Calu3 (cell line): ENCODE results near the gene RBM47. TPM values are rescaled to one million over a fixed set of nuclear protein-coding genes. Genes with fewer than 3 reads are reported as not detected.
A peak's percentile ranks its signal among the peaks of the same experiment; 100 is the strongest.

ENCODE experiments used
- BruUV-seq: library from RNA; stranded (reverse); fragments of 400-500 nt; replicated peaks from 2 replicates; lab custom pipeline; 2021; lab: Mats Ljungman, UMichigan
- CTCF ChIA-PET: fragments of 300-600 bp; sonication (Branson Sonifier 250); formaldehyde crosslinking; loops from one replicate; lab custom pipeline; 2022; ENCODE audit warnings: antibody characterized with exemption; lab: Charles Lee
- DNase-seq: peaks from one replicate; pipeline ENCODE4 v3.0.0; 2022
- H3K27ac Mint-ChIP-seq: one replicate; pipeline ENCODE4 v1.8.0; 2022; ENCODE audit warnings: mixed read lengths; ENCODE audit not compliant: unreplicated experiment
- H3K27me3 Mint-ChIP-seq: one replicate; pipeline ENCODE4 v1.8.0; 2022; ENCODE audit warnings: mixed read lengths; ENCODE audit not compliant: unreplicated experiment
- H3K36me3 Mint-ChIP-seq: one replicate; pipeline ENCODE4 v1.8.0; 2022; ENCODE audit warnings: mild to moderate bottlenecking, moderate library complexity, mixed read lengths; ENCODE audit not compliant: insufficient read depth, unreplicated experiment
- H3K4me1 Mint-ChIP-seq: one replicate; pipeline ENCODE4 v1.8.0; 2022; ENCODE audit warnings: mild to moderate bottlenecking, low read depth, mixed read lengths; ENCODE audit not compliant: unreplicated experiment
- H3K4me3 Mint-ChIP-seq: one replicate; pipeline ENCODE4 v1.8.0; 2022; ENCODE audit warnings: mild to moderate bottlenecking, low read depth, moderate library complexity, mixed read lengths; ENCODE audit not compliant: unreplicated experiment
- H3K9me3 Mint-ChIP-seq: one replicate; pipeline ENCODE4 v1.8.0; 2022; ENCODE audit warnings: low read depth, mixed read lengths; ENCODE audit not compliant: unreplicated experiment
- intact Hi-C: fragments of 100-400 bp; cut with micrococcal nuclease; formaldehyde crosslinking; loops from one replicate; pipeline ENCODE4 v1.10.0; 2022; ENCODE audit not compliant: unreplicated experiment
- total RNA-seq: library from RNA; stranded (reverse); gene quantifications from 2 replicates; pipeline ENCODE4 v1.2.3, GENCODE V29; 2022
- TF ChIP-seq, protein P1 (sequence below): fragments of 200-600 bp; IDR thresholded peaks from one replicate; pipeline ENCODE4 v1.8.0; 2022; ENCODE audit warnings: antibody characterized with exemption; ENCODE audit not compliant: unreplicated experiment

Gene RBM47
- total RNA-seq, 1 experiment from 2014 or later: 86.6 TPM

- CTCF ChIA-PET: no interaction called here
- Mint-ChIP-seq H3K27ac (peak overlapping the region; percentile 93), H3K36me3 (peaks cover 67% of the 10 kb centered on the region), H3K4me3 (peak overlapping the region; percentile 80), H3K27me3 (no peaks in the 10 kb centered on the region), H3K9me3 (no peaks in the 10 kb centered on the region), H3K4me1 (peaks cover 42% of the 10 kb centered on the region)
- no peak for DNase-seq
- BruUV-seq: no TSS peak
- TF ChIP-seq, protein P1, sequence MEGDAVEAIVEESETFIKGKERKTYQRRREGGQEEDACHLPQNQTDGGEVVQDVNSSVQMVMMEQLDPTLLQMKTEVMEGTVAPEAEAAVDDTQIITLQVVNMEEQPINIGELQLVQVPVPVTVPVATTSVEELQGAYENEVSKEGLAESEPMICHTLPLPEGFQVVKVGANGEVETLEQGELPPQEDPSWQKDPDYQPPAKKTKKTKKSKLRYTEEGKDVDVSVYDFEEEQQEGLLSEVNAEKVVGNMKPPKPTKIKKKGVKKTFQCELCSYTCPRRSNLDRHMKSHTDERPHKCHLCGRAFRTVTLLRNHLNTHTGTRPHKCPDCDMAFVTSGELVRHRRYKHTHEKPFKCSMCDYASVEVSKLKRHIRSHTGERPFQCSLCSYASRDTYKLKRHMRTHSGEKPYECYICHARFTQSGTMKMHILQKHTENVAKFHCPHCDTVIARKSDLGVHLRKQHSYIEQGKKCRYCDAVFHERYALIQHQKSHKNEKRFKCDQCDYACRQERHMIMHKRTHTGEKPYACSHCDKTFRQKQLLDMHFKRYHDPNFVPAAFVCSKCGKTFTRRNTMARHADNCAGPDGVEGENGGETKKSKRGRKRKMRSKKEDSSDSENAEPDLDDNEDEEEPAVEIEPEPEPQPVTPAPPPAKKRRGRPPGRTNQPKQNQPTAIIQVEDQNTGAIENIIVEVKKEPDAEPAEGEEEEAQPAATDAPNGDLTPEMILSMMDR: no peak
- intact Hi-C loops: no loop called here
Observed at GRCh38 chr4:40515037-40515397, 114.6 kb downstream of the RBM47 start.

- intact Hi-C loops: loop anchor here (5.0 kb wide), 3 partner anchors 37 to 113 kb away; partner anchors contain the start of gene RBM47
- BruUV-seq: no TSS peak
- DNase-seq: peak; percentile 48
- no peaks in the 10 kb centered on the region for H3K27me3 Mint-ChIP-seq
- TF ChIP-seq, protein P1: no peak
- H3K9me3 Mint-ChIP-seq: no peaks in the 10 kb centered on the region
- CTCF ChIA-PET: no interaction called here
- H3K36me3 Mint-ChIP-seq: peaks cover 65% of the 10 kb centered on the region
- peaks cover 42% of the 10 kb centered on the region for H3K4me1 Mint-ChIP-seq
- H3K4me3 Mint-ChIP-seq: peak overlapping the region; percentile 80
- peak overlapping the region; percentile 93 for H3K27ac Mint-ChIP-seq
Observed at GRCh38 chr4:40514497-40514951, 115.1 kb downstream of the RBM47 start.

- H3K27me3 Mint-ChIP-seq: no peaks in the 10 kb centered on the region
- H3K27ac Mint-ChIP-seq: peak overlapping the region; percentile 15
- TF ChIP-seq, protein P1: no peak
- DNase-seq: no peak
- BruUV-seq: no TSS peak
- CTCF ChIA-PET: interaction anchor here (1.0 kb wide), 1 partner anchor 141 kb away, joined by 3 read pairs; no protein-coding TSS in a partner anchor
- peaks cover 70% of the 10 kb centered on the region for H3K36me3 Mint-ChIP-seq
- H3K4me1 Mint-ChIP-seq: peaks cover 36% of the 10 kb centered on the region
- H3K9me3 Mint-ChIP-seq: no peaks in the 10 kb centered on the region
- peak overlapping the region; percentile 80 for H3K4me3 Mint-ChIP-seq
- intact Hi-C loops: loop anchor here (5.0 kb wide), 3 partner anchors 34 to 116 kb away; partner anchors contain the start of gene RBM47
Observed at GRCh38 chr4:40511036-40511614, 118.5 kb downstream of the RBM47 start.

DNA sequence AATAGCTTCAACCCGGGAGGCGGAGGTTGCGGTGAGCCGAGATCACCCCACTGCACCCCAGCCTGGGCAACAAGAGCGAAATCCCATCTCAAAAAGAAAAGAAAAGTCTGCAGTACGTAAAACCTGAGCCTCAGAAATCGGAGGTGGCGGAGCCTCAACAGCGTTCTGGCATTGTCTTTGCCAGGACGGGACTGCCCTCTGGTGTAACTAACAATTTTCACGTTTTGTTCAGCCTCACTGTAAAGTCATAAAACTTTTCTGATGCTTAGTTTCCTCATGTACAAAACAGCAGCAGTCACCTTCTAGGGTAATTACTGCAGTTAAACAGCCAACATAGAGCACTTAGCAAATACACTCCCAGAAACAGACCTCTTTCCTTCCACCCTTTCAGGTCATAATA, 121.7 kb downstream of the RBM47 start:
- H3K27me3 Mint-ChIP-seq: no peaks in the 10 kb centered on the region
- TF ChIP-seq, protein P1: no peak
- intact Hi-C loops: no loop called here
- CTCF ChIA-PET: no interaction called here
- no peaks in the 10 kb centered on the region for H3K9me3 Mint-ChIP-seq
- no peak overlapping the region for H3K27ac Mint-ChIP-seq
- H3K36me3 Mint-ChIP-seq: peaks cover 54% of the 10 kb centered on the region
- no peak overlapping the region for H3K4me3 Mint-ChIP-seq
- no TSS peak for BruUV-seq
- H3K4me1 Mint-ChIP-seq: peaks cover 31% of the 10 kb centered on the region
- DNase-seq: no peak
